ENCODE results near the gene HTRA2. TPM values are rescaled to one million over a fixed set of nuclear protein-coding genes. Genes with fewer than 3 reads are reported as not detected.

HTRA2 gene
- total and polyA plus RNA-seq, 9 of the 15 experiments (the other 6 are each of a cell fraction or from before 2014, with no cell fraction given): 54.2 to 71.2 (median 65.8) TPM

- TF ChIP-seq VEZF1 (CRISPR knock-in tag; IDR thresholded peaks at IDR 0.05) (peak; percentile 74), KLF16 (IDR thresholded peaks at IDR 0.05) (peak; percentile 72), RBBP5 (IDR thresholded peaks at IDR 0.05; ENCODE audit: borderline replicate concordance, insufficient read depth, low read length, poor library complexity, severe bottlenecking) (no peak), PURB (CRISPR knock-in tag; IDR thresholded peaks at IDR 0.05; ENCODE audit: low read depth) (no peak), ZNF830 (CRISPR knock-in tag; IDR thresholded peaks at IDR 0.05) (0 out of 2 replicates have a peak, but pooled peaks have one; percentile 58), TRIM25 (IDR thresholded peaks at IDR 0.05; ENCODE audit: borderline replicate concordance) (no peak), MLLT1 (IDR thresholded peaks at IDR 0.05) (0 out of 4 replicates have a peak, but pooled peaks of 1 of the 2 experiments have one; percentile 14), SP1 (CRISPR knock-in tag; IDR thresholded peaks at IDR 0.05) (peak; percentile 68; the same call in 1 of the 2 replicates), DACH1 (IDR thresholded peaks at IDR 0.05; ENCODE audit: partially characterized antibody) (peak; percentile 66), MYNN (IDR thresholded peaks at IDR 0.05) (no peak), MYNN (CRISPR knock-in tag; IDR thresholded peaks at IDR 0.05) (no peak)
- TF ChIP-seq, protein P1, sequence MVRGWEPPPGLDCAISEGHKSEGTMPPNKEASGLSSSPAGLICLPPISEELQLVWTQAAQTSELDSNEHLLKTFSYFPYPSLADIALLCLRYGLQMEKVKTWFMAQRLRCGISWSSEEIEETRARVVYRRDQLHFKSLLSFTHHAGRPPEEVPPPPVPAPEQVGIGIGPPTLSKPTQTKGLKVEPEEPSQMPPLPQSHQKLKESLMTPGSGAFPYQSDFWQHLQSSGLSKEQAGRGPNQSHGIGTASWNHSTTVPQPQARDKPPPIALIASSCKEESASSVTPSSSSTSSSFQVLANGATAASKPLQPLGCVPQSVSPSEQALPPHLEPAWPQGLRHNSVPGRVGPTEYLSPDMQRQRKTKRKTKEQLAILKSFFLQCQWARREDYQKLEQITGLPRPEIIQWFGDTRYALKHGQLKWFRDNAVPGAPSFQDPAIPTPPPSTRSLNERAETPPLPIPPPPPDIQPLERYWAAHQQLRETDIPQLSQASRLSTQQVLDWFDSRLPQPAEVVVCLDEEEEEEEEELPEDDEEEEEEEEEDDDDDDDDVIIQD (CRISPR knock-in tag; IDR thresholded peaks at IDR 0.05): no peak
- TF ChIP-seq, protein P2, sequence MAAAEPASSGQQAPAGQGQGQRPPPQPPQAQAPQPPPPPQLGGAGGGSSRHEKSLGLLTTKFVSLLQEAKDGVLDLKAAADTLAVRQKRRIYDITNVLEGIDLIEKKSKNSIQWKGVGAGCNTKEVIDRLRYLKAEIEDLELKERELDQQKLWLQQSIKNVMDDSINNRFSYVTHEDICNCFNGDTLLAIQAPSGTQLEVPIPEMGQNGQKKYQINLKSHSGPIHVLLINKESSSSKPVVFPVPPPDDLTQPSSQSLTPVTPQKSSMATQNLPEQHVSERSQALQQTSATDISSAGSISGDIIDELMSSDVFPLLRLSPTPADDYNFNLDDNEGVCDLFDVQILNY (CRISPR knock-in tag; IDR thresholded peaks at IDR 0.05): no peak
- TF ChIP-seq, protein P3, sequence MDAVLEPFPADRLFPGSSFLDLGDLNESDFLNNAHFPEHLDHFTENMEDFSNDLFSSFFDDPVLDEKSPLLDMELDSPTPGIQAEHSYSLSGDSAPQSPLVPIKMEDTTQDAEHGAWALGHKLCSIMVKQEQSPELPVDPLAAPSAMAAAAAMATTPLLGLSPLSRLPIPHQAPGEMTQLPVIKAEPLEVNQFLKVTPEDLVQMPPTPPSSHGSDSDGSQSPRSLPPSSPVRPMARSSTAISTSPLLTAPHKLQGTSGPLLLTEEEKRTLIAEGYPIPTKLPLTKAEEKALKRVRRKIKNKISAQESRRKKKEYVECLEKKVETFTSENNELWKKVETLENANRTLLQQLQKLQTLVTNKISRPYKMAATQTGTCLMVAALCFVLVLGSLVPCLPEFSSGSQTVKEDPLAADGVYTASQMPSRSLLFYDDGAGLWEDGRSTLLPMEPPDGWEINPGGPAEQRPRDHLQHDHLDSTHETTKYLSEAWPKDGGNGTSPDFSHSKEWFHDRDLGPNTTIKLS (IDR thresholded peaks at IDR 0.05; ENCODE audit: borderline replicate concordance, low read depth): peak; percentile 66; the same call in 1 of the 2 replicates
- TF ChIP-seq, protein P4, sequence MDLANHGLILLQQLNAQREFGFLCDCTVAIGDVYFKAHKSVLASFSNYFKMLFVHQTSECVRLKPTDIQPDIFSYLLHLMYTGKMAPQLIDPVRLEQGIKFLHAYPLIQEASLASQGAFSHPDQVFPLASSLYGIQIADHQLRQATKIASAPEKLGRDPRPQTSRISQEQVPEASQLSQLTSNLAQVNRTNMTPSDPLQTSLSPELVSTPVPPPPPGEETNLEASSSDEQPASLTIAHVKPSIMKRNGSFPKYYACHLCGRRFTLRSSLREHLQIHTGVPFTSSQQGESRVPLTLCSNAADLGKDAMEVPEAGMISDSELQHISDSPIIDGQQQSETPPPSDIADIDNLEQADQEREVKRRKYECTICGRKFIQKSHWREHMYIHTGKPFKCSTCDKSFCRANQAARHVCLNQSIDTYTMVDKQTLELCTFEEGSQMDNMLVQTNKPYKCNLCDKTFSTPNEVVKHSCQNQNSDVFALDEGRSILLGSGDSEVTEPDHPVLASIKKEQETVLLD (IDR thresholded peaks at IDR 0.05): 0 out of 2 replicates have a peak, but pooled peaks have one; percentile 29
Measured at GRCh38 chr2:74530239-74531187, 780 bp downstream of the HTRA2 start (continued).

Measured in K562 (cell line).